Ascending aorta (tissue), 2 donors: ENCODE results near the gene ZSCAN21. TPM values are rescaled to one million over a fixed set of nuclear protein-coding genes. Genes with fewer than 3 reads are reported as not detected.
"Not testable (repeated sequence)": the region's sequence is repeated elsewhere in the genome, so short reads cannot be mapped to it uniquely, and the experiment has no call there.

Experiments
- DNase-seq, 2 donors: peaks; one replicate each; pipeline ENCODE4 v3.0.0-alpha.2; 2019; ENCODE audit warnings: low spot score in 2 of 2
- H3K27ac ChIP-seq, 2 donors: fragments of 200-600 bp; sonication (generic); one replicate each; pipeline ENCODE4 v1.5.1; 2016 to 2017; ENCODE audit warnings: mild to moderate bottlenecking in 1 of 2
- H3K27me3 ChIP-seq: fragments of 200-600 bp; sonication (generic); one replicate; pipeline ENCODE4 v1.5.1; 2017
- H3K36me3 ChIP-seq, 2 donors: fragments of 200-600 bp; sonication (generic); one replicate each; pipeline ENCODE4 v1.5.1; 2016
- H3K4me1 ChIP-seq, 2 donors: fragments of 200-600 bp; sonication (generic); one replicate each; pipeline ENCODE4 v1.5.1; 2016 to 2017; ENCODE audit warnings: mild to moderate bottlenecking in 1 of 2
- H3K4me3 ChIP-seq, 2 donors: fragments of 200-600 bp; sonication (generic); one replicate each; pipeline ENCODE4 v1.5.1; 2016 to 2017; ENCODE audit warnings: mild to moderate bottlenecking in 1 of 2
- H3K9me3 ChIP-seq, 2 donors: fragments of 200-600 bp; sonication (generic); one replicate each; pipeline ENCODE4 v1.5.1; 2016
- intact Hi-C: fragments of 100-400 bp; cut with DNase I; formaldehyde crosslinking; loops from one replicate; pipeline ENCODE4 v1.15.1; 2023
- total RNA-seq: library from RNA; depleted of rRNA; stranded (reverse); fragments of >200 nt; gene quantifications from one replicate; pipeline ENCODE4 v1.1.0, GENCODE V29; 2016
- TF ChIP-seq, protein P1 (sequence below), 3 experiments: fragments of 200-600 bp in 2 of 3; fragments of 450-650 bp in 1 of 3; sonication (generic) in 2 of 3; IDR thresholded peaks; one replicate each; pipeline ENCODE4 v1.5.1; 2016 to 2019; ENCODE audit warnings: antibody characterized with exemption in 3 of 3, mild to moderate bottlenecking in 1 of 3, moderate library complexity in 1 of 3

The ZSCAN21 gene
- total RNA-seq, 1 donor from 2014 or later = 58.5 TPM

DNA sequence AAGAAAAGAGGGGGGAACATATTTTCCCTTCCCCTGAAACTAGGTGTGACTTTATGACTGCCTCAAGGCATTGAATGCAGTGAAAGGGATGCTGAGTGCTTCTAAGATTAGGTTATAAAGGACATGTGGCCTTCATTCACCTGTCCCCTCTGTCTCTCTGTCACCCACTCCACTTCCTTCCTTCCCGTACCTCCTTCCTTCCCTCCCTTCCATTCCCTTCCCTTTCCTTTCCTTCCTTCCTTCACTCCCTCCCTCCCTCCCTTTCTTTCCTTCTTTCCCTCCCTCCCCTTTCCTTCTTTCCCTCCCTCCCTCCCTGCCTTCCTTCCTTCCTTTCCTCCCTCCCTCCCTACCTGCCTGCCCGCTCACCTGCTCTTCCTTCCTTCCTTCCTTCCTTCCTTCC, 38.7 kb upstream of the ZSCAN21 start:
- Histone ChIP-seq H3K4me3 (no peak overlapping the region), H3K27me3 (no peaks in the 10 kb centered on the region), H3K9me3 (no peaks in the 10 kb centered on the region), H3K4me1 (peaks cover 0 to 4% of the 10 kb centered on the region in 2 donors), H3K36me3 (no peaks in the 10 kb centered on the region), H3K27ac (no peak overlapping the region)
- no peak for DNase-seq
- intact Hi-C loops = no loop called here
- TF ChIP-seq, protein P1, sequence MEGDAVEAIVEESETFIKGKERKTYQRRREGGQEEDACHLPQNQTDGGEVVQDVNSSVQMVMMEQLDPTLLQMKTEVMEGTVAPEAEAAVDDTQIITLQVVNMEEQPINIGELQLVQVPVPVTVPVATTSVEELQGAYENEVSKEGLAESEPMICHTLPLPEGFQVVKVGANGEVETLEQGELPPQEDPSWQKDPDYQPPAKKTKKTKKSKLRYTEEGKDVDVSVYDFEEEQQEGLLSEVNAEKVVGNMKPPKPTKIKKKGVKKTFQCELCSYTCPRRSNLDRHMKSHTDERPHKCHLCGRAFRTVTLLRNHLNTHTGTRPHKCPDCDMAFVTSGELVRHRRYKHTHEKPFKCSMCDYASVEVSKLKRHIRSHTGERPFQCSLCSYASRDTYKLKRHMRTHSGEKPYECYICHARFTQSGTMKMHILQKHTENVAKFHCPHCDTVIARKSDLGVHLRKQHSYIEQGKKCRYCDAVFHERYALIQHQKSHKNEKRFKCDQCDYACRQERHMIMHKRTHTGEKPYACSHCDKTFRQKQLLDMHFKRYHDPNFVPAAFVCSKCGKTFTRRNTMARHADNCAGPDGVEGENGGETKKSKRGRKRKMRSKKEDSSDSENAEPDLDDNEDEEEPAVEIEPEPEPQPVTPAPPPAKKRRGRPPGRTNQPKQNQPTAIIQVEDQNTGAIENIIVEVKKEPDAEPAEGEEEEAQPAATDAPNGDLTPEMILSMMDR (IDR thresholded peaks at IDR 0.05) = no peak

DNA sequence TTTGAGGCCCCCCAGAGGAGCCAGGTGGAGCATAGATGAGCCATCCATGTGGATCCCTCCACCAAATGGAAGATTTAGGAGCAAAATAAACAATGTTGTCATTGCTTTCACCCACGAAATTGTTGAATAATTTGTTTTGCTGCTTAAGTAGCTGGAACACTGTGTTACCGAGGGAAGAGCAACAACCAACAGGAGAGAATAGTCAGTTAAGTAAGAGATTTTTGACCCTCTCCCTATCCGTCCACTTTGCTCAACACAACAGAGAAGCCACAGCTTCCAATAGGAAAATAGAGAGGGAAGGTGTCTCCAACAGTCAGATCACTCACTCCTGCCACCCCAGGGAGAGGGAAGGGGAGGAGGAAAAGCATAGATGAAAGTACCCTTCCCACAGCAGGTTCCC, 38.1 kb upstream of the ZSCAN21 start:
- TF ChIP-seq, protein P1 (IDR thresholded peaks at IDR 0.05) = no peak
- no peaks in the 10 kb centered on the region for H3K9me3 ChIP-seq
- DNase-seq = no peak
- no peaks in the 10 kb centered on the region for H3K27me3 ChIP-seq
- no peak overlapping the region for H3K27ac ChIP-seq
- H3K36me3 ChIP-seq = no peaks in the 10 kb centered on the region
- H3K4me3 ChIP-seq = no peak overlapping the region
- peaks cover 0 to 7% of the 10 kb centered on the region in 2 donors for H3K4me1 ChIP-seq
- intact Hi-C loops = no loop called here

GRCh38 chr7:100012385-100013327, 36.9 kb upstream of the ZSCAN21 start:
- intact Hi-C loops, H3K27ac ChIP-seq, H3K9me3 ChIP-seq, DNase-seq, H3K36me3 ChIP-seq, H3K27me3 ChIP-seq, H3K4me3 ChIP-seq: not testable (repeated sequence)
- H3K4me1 ChIP-seq = peaks cover 0 to 16% of the 10 kb centered on the region in 2 donors

DNA sequence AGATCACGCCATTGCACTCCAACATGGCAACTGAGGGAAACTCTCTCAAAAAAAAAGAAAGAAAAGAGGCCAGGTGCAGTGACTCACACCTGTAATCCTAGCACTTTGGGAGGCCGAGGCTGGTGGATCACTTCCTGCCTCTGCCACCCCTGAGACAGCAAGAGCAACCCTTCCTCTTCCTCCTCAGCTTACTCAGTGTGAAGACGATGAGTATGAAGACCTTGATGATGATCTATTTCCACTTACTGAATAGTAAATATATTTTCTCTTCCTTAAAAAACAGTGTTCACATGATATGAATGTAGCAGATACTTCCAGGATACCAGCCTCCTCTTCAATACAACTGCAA, 36.3 kb upstream of the ZSCAN21 start:
- no peak overlapping the region for H3K4me3 ChIP-seq
- H3K27me3 ChIP-seq = no peaks in the 10 kb centered on the region
- H3K4me1 ChIP-seq = peaks cover 0 to 16% of the 10 kb centered on the region in 2 donors
- H3K36me3 ChIP-seq = no peaks in the 10 kb centered on the region
- no peaks in the 10 kb centered on the region for H3K9me3 ChIP-seq
- H3K27ac ChIP-seq = no peak overlapping the region
- intact Hi-C loops = no loop called here
- TF ChIP-seq, protein P1 (IDR thresholded peaks at IDR 0.05) = no peak
- no peak for DNase-seq

DNA sequence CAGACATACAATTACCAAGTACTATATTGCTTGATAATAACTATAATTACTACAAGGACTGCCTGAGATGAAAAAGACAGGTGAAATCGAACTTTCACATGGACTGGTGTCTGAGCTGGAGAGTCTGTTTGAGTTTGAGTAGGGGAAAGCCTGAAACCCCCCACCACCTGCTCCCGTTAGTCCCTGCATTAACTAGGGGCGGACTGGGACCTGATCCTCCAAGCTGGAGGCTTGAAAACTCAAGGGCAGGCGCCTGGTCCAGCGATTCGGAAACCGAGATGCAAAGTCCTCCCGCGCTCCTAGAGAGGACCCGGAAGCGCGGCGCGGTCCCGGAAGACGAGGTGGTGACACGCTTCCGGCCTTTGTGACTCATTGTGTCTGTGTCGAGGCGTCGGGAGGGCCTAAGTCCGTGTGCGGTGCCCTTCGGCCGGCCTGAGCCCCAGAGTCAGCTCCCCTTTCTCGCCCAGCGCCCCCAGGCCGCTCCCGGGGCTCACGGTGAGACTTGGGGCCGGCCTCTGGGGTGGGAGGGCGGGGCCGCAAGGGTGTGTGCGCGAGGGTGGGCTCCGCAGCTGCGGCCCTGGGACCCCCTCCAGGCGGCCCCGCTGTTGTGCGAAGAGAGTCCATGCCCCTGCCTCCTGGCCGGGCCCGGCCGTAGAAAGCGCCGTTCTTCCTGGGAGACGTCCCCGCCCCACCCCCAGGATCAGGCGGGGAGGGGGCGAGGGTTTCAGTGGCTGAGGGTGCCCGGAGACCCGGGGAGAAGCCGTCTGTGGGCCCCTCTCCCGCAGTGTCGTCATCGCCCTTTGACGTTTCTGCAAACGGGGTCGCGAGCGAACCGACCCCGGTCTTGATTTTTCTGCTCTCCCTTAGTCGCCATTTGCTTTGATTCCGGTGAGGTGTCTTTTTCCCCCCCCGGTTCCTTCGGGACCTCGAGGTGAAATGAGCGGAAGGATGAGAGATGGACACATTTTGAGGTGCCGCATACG, 34.1 kb upstream of the ZSCAN21 start, which contains the start of gene ZKSCAN1:
Gene ZKSCAN1 (plus strand): TSS at position 365 of the 983 bp plus-strand sequence. CDS start 7,911 bp downstream, outside the sequence.
- Histone ChIP-seq H3K9me3 (no peaks in the 10 kb centered on the region), H3K27ac (peak within 1 kb of the TSS; percentile 97 to 98), H3K36me3 (no peaks in the 10 kb centered on the region), H3K27me3 (no peaks in the 10 kb centered on the region), H3K4me1 (peaks cover 0 to 16% of the 10 kb centered on the region in 2 donors), H3K4me3 (peak within 1 kb of the TSS; percentile 94 to 96)
- TF ChIP-seq, protein P1 (IDR thresholded peaks at IDR 0.05) = no peak
- DNase-seq = peak; percentile 55 to 93
- intact Hi-C loops = loop anchor here (1.0 kb wide), 2 partner anchors 34 to 66 kb away; partner anchors contain the start of genes ZNF3 and ZSCAN21
